Aorta (tissue), 5 donors: ENCODE measurements around the gene NUTM2A. TPM values are rescaled to one million over a fixed set of nuclear protein-coding genes. Genes with fewer than 3 reads are reported as not detected.
"Not testable (repeated sequence)": the region's sequence is repeated elsewhere in the genome, so short reads cannot be mapped to it uniquely, and the experiment has no call there.

ENCODE experiments used
- ATAC-seq: fragments of 200-7000 bp; cut with Tn5 transposase; one replicate; pipeline ENCODE4 v1.9.1; 2022; ENCODE audit warnings: moderate library complexity; ENCODE audit not compliant: low FRiP score
- DNase-seq, 2 donors: peaks; one replicate each; pipeline ENCODE4 v3.0.0-alpha.2; 2020
- H3K27ac ChIP-seq, 2 donors: one replicate each; pipeline ENCODE4 v1.5.1; 2013; ENCODE audit warnings: low read length in 2 of 2, mild to moderate bottlenecking in 2 of 2, moderate library complexity in 2 of 2, control low read depth in 1 of 2, inconsistent platforms in 1 of 2, low read depth in 1 of 2
- H3K27me3 ChIP-seq, 2 donors: one replicate each; pipeline ENCODE4 v1.6.1; 2013; ENCODE audit warnings: control low read depth in 1 of 2, low read length in 1 of 2, mild to moderate bottlenecking in 1 of 2, moderate library complexity in 1 of 2; ENCODE audit not compliant: insufficient read depth in 2 of 2, control insufficient read depth in 1 of 2
- H3K36me3 ChIP-seq, 2 donors: one replicate each; pipeline ENCODE4 v1.6.1; 2013; ENCODE audit warnings: control low read depth in 1 of 2, low read length in 1 of 2, mild to moderate bottlenecking in 1 of 2; ENCODE audit not compliant: insufficient read depth in 2 of 2, control insufficient read depth in 1 of 2
- H3K4me1 ChIP-seq, 2 donors: one replicate each; pipeline ENCODE4 v1.6.1; 2013; ENCODE audit warnings: low read length in 2 of 2, control low read depth in 1 of 2, mild to moderate bottlenecking in 1 of 2, moderate library complexity in 1 of 2; ENCODE audit not compliant: insufficient read depth in 2 of 2, control insufficient read depth in 1 of 2
- H3K4me3 ChIP-seq, 2 donors: one replicate each; pipeline ENCODE4 v1.5.1; 2013; ENCODE audit warnings: low read length in 2 of 2, control low read depth in 1 of 2, mild to moderate bottlenecking in 1 of 2
- H3K9me3 ChIP-seq: one replicate; pipeline ENCODE4 v1.6.1; 2013; ENCODE audit warnings: mild to moderate bottlenecking, low read length; ENCODE audit not compliant: control insufficient read depth
- WGBS, 2 donors: extraction: QIAGEN DNeasy Blood & Tissue Kit; methylation state at CpG; one replicate each; pipeline ENCODE4 v1.1.7; 2013; 5-methylcytosine and 5-hydroxymethylcytosine counted together
- intact Hi-C, 2 donors: fragments of 100-400 bp; cut with DNase I; formaldehyde crosslinking; loops; one replicate each; pipeline versions ENCODE4 v1.14.2 to v1.15.0; 2022
- long read RNA-seq, 2 donors: library from polyadenylated mRNA; unstranded; transcript quantifications; one replicate each; pipeline ENCODE4 v2.0.0, GENCODE V29; 2020 to 2021
- polyA plus RNA-seq, 2 donors: library from polyadenylated mRNA; stranded (reverse); fragments of 200-250 nt; gene quantifications; one replicate each; pipeline ENCODE4 v1.2.3, GENCODE V29; 2013
- total RNA-seq, 2 donors: library from RNA; stranded (reverse); fragmentation: NEBNext Ultra II Directional; extraction: Animal tissue kit (Norgen Biotek cat#: 25700); gene quantifications; one replicate each; pipeline ENCODE4 v1.2.1, GENCODE V29; 2021
- donor health status: healthy with polysubstance abuse.
- donor health status: Bipolar disorder and iron deficiency.
- donor health status: DM: no; HTN: no; CAD: no.
- donor health status: DM: no; HTN: no; CAD: no.
- donor health status: DM: yes; HTN: yes; CAD: no.

The NUTM2A gene, protein sequence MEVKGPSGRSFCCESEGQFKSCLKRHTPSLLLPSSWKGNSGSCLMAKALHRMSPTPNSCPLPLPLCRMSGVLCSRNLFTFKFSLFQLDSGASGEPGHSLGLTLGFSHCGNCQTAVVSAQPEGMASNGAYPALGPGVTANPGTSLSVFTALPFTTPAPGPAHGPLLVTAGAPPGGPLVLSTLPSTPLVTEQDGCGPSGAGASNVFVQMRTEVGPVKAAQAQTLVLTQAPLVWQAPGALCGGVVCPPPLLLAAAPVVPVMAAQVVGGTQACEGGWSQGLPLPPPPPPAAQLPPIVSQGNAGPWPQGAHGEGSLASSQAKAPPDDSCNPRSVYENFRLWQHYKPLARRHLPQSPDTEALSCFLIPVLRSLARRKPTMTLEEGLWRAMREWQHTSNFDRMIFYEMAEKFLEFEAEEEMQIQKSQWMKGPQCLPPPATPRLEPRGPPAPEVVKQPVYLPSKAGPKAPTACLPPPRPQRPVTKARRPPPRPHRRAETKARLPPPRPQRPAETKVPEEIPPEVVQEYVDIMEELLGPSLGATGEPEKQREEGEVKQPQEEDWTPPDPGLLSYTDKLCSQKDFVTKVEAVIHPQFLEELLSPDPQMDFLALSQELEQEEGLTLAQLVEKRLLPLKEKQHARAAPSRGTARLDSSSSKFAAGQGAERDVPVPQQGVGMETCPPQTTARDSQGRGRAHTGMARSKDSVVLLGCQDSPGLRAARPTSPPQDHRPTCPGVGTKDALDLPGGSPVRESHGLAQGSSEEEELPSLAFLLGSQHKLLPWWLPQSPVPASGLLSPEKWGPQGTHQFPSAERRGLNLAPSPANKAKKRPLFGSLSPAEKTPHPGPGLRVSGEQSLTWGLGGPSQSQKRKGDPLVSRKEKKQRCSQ
- total RNA-seq (1 to 10 TPM in 1 of 2 donors, under 1 TPM in 1; 0.66 to 1.0 TPM), polyA plus RNA-seq (under 1 TPM in 1 of 2 donors, not detected in 1; 0.59 TPM)
- long read RNA-seq, donor 1, partial matches to known transcripts = 0 of 5 reads
- long read RNA-seq, donor 1, other reads (novel, unspliced or antisense) = 5 of 5 reads
- long read RNA-seq, donor 2, partial matches to known transcripts = 0 of 3 reads
- long read RNA-seq, donor 2, other reads (novel, unspliced or antisense) = 3 of 3 reads

DNA sequence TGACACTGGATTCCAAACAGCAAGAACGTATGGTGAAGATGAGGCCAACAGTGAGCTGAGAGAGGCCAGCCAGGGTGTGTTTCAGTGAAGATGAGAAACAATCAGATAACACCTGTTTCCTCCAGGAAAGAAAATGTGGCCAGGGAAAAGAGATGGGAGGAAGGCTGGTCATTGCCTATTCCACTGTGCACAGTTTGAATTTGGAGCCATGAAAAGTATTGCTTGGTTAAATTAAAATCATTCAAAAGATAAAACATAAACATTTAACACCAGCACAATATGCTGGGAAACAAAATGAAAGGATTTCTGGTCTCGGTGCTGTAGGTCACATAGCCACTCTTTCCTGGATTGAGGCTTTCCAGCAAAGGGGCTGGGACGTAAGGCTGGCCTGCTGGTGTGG lies at the start of gene NUTM2A:
Gene NUTM2A (plus strand): TSS at position 301 of the 400 bp plus-strand sequence. CDS start 383 bp downstream, outside the sequence.
- H3K4me3 ChIP-seq, H3K9me3 ChIP-seq, intact Hi-C loops, H3K27ac ChIP-seq, H3K27me3 ChIP-seq, H3K36me3 ChIP-seq, ATAC-seq, H3K4me1 ChIP-seq, DNase-seq: not testable (repeated sequence)
- no CpG with 5 or more reads among the region's 3 CpGs for WGBS, 2 donors

DNA sequence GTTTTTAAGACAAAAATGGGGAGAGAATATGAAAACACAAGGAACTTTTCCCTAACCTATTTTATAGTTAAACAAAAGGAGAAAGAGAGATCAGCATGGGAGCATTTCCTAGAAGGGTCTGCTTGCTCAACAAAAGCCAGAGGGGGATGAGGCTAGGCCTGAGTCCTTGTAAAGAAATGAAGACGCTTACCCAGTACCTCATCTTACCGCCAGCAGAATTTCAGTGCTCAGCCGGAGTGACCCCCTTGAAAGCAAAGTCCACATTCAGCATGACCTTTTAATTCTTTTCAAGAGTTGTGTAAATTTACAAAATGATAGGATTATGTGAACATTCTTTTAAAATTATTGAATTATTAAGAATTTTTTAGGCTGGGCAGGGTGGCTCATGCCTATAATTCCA lies 47.7 kb upstream of the NUTM2A start:
- ATAC-seq, H3K27ac ChIP-seq, H3K4me3 ChIP-seq, intact Hi-C loops, DNase-seq, H3K27me3 ChIP-seq, H3K9me3 ChIP-seq, H3K4me1 ChIP-seq, H3K36me3 ChIP-seq: not testable (repeated sequence)
- 94 to 98% methylated on average over 2 of the region's 3 CpGs for WGBS, 2 donors

DNA sequence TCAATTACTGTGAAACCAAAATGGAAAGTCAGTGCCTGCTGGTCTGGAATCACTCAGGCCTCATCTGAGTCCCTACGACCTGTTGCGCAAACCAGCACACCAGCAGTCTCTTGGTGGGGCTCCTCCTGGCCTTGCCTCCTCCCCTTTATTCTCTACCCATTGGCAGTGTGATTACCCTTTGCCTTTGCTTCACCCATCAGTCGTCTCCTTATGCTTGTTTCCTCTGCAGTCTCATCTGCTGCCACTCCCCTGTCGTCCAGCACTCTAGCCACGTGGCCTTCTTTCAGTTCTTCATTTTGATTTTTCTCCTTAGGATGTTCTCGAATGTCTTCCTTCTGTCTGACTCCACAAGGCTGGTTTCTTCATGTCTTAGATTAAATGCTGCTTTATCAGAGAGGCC lies 40.8 kb upstream of the NUTM2A start:
- ATAC-seq, intact Hi-C loops, H3K36me3 ChIP-seq: not testable (repeated sequence)

DNA sequence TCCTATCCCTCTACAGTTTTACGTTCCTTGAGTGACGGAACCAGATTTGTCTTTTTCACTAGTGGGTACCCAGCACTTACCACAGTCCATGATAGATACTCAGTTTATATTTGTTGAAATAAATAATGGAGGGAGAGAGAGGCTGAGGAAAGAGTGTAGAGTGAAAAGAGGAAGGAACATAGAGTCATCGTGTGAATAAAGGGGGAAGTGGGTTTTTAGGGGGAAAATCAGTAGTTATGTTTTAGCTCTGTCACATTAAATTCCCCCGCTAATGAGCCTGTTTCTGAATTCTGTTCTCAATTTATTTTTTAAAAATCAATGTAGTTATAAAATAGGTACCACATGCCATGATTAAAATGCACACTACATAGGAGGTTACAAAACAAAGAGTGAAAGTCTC lies 39.2 kb upstream of the NUTM2A start:
- intact Hi-C loops, H3K27ac ChIP-seq, DNase-seq, ATAC-seq, H3K36me3 ChIP-seq, H3K4me1 ChIP-seq, H3K9me3 ChIP-seq, H3K27me3 ChIP-seq, H3K4me3 ChIP-seq: not testable (repeated sequence)
- WGBS, 2 donors = 92 to 95% methylated on average over 3 to 4 of the region's 4 CpGs

More for the DNA sequence above, 40.8 kb upstream of the NUTM2A start:
- not testable (repeated sequence) for H3K27ac ChIP-seq, H3K4me1 ChIP-seq, H3K9me3 ChIP-seq, H3K4me3 ChIP-seq, DNase-seq, H3K27me3 ChIP-seq
- 87 to 91% methylated on average over 6 of the region's 6 CpGs for WGBS, 2 donors

DNA sequence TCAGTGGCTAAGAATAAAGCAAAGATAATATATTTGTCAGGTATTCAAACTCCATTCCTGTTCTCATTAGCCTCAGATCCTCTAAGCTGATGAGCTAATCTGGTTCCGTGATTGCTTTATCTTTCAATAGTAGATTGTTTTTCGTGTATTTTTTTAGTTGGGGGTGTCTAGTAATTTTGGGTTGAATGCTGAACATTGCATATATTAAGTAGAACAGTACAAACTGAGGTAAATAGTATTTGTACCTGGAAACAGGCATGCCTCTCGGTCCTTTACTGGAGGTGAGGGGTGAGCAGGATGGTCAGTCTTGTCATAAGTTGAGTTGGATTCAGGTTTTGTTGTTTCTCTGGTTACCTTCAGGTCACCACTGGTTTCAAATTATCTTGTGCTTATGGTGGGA lies 37.7 kb upstream of the NUTM2A start:
- H3K36me3 ChIP-seq, intact Hi-C loops, H3K4me1 ChIP-seq, ATAC-seq, H3K4me3 ChIP-seq, DNase-seq, H3K9me3 ChIP-seq, H3K27me3 ChIP-seq, H3K27ac ChIP-seq: not testable (repeated sequence)
- 98 to 99% methylated on average over 3 of the region's 3 CpGs for WGBS, 2 donors

DNA sequence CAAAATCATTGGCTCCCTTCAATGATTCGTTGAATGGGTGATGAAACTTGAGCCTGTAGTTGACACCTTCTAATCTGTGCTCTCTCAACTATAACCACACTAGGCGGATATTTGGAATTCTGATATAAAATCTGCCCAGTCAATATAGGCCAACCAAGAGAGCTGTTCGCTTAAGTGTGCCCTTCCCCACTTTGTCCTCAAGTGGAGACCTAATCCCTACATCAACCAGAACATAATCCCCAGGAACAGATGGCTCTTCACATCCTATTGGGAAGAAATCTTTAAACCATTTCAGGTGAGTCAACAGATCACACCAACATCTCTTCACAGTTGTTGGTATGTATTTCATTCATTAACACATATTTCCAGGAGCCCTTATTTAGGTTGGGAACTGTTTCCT lies 33.4 kb upstream of the NUTM2A start:
- H3K27ac ChIP-seq, DNase-seq, H3K4me1 ChIP-seq, H3K9me3 ChIP-seq, ATAC-seq, H3K27me3 ChIP-seq, H3K36me3 ChIP-seq, intact Hi-C loops, H3K4me3 ChIP-seq: not testable (repeated sequence)
- WGBS, 2 donors = 96 to 100% methylated on average over 2 to 3 of the region's 3 CpGs

DNA sequence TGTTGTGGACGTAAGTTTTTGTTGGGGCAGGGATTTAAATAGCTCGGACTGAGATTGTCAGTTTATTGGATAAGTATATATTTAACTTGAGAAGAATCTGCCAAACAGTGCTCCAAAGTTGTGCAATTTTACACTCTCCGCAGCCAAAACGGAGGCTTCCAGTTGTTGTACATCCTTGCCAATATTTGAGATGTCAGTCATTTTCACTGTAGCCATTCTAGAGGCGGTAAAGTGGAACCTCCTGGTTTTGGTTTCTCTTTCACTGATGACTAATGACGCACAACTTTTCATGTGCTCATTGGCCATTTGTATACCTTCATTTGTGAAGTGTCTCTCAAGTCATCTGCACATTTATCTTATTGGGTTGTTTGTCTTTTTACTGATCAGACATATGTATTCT lies 24.3 kb upstream of the NUTM2A start:
- H3K36me3 ChIP-seq, H3K27ac ChIP-seq, H3K9me3 ChIP-seq, intact Hi-C loops, H3K27me3 ChIP-seq, H3K4me3 ChIP-seq, H3K4me1 ChIP-seq, DNase-seq: not testable (repeated sequence)
- 4 to 7% methylated on average over 6 of the region's 6 CpGs for WGBS, 2 donors
- peak; percentile 49 for ATAC-seq

DNA sequence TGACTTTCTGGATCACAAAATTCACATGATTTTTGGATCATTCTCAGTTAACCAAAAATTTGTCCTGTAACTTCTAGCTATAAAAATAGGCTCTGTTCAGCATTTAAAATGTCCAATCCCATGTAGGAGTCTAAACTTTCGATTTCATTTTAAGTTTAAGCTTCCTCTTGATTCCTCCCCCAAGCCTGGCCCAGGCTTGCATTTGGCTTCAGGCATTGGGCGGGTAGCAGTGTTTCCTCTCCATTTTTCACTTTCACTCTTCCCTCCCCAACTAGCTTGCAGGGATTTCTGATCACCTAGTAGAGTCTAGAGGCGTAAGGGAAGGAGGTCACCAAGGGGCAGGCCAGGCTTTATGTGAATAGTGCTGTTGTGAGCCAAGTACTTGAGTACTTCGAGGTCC lies 20.4 kb upstream of the NUTM2A start:
- not testable (repeated sequence) for ATAC-seq, H3K27me3 ChIP-seq
- WGBS, 2 donors = 54 to 60% methylated on average over 2 of the region's 4 CpGs

More for the DNA sequence above, 20.4 kb upstream of the NUTM2A start:
- DNase-seq, H3K4me3 ChIP-seq, H3K36me3 ChIP-seq, H3K27ac ChIP-seq, H3K4me1 ChIP-seq, intact Hi-C loops, H3K9me3 ChIP-seq: not testable (repeated sequence)
